ENCODE measurements around the gene MACF1. TPM values are rescaled to one million over a fixed set of nuclear protein-coding genes. Genes with fewer than 3 reads are reported as not detected.
"Not testable (repeated sequence)": the region's sequence is repeated elsewhere in the genome, so short reads cannot be mapped to it uniquely, and the experiment has no call there.

The MACF1 gene
- total RNA-seq, 1 donor from 2014 or later: 386 TPM

DNA sequence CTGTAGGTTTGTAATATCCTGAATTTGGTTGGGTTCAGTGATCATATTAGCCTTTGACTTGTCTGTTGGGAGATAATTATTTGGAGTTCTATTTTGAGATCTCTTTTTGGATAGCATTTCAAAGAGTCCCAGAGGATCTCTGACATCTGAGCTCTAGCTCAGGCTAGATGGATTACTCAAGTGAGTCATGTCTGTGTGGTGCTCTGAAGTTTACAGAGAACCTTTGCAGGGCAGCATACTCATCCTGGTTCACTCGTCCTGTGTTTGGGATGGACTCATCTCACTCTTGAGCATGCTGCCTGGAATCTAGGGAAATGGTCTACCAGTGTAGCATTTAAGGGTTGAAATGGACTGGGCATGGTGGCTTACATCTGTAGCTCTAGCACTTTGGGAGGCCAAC lies 257.6 kb downstream of the MACF1 start:
- DNase-seq (ENCODE audit: low spot score): no peak
- peak overlapping the region; percentile 66 for H3K27ac Mint-ChIP-seq (ENCODE audit: unreplicated experiment)

DNA sequence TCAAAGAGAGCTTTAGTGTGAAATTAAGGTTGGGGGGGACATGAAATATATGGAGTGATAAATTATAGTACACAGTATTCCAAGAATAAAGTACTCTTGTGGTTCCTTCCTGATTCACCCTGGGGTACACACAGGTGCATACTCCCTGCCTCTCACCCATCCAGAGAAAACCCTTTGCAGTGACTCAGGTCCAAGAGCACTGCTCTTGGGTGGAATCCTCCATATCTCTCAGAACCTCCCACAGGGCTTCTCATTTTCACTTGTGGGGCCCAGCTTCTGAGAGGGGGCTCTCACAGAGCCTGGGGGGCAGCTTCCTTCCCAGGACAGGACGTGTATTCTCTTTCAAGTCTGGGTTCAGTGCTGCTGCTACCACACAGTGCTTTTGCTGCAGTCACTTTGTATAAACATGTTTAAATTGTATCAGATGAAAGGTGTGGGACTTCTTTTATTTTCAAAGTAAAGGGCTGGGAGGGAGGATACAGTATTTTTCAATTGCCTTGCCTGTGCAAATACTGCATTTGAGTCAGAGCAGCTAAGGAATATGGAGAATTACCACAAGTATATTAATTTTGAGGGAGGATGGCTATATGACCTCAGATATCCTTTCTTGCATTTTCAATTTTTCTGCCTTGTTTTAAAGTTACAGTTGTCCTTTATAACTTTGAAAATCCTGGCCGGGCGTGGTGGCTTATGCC lies 262.1 kb downstream of the MACF1 start:
- Mint-ChIP-seq H3K4me3 (ENCODE audit: unreplicated experiment) (no peak overlapping the region), H3K36me3 (ENCODE audit: low read depth) (peaks cover 51% of the 10 kb centered on the region), H3K27ac (ENCODE audit: unreplicated experiment) (peak overlapping the region; percentile 12)

More for the DNA sequence above, 257.6 kb downstream of the MACF1 start:
- H3K4me1 Mint-ChIP-seq (ENCODE audit: low read depth): peaks cover 4% of the 10 kb centered on the region
- no peak overlapping the region for H3K4me3 Mint-ChIP-seq (ENCODE audit: unreplicated experiment)
- H3K9me3 Mint-ChIP-seq (ENCODE audit: low read depth): no peaks in the 10 kb centered on the region
- H3K36me3 Mint-ChIP-seq (ENCODE audit: low read depth): peaks cover 69% of the 10 kb centered on the region
- TF ChIP-seq, protein P1, sequence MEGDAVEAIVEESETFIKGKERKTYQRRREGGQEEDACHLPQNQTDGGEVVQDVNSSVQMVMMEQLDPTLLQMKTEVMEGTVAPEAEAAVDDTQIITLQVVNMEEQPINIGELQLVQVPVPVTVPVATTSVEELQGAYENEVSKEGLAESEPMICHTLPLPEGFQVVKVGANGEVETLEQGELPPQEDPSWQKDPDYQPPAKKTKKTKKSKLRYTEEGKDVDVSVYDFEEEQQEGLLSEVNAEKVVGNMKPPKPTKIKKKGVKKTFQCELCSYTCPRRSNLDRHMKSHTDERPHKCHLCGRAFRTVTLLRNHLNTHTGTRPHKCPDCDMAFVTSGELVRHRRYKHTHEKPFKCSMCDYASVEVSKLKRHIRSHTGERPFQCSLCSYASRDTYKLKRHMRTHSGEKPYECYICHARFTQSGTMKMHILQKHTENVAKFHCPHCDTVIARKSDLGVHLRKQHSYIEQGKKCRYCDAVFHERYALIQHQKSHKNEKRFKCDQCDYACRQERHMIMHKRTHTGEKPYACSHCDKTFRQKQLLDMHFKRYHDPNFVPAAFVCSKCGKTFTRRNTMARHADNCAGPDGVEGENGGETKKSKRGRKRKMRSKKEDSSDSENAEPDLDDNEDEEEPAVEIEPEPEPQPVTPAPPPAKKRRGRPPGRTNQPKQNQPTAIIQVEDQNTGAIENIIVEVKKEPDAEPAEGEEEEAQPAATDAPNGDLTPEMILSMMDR (IDR thresholded peaks at IDR 0.05): no peak
- no peaks in the 10 kb centered on the region for H3K27me3 Mint-ChIP-seq (ENCODE audit: low read depth)

DNA sequence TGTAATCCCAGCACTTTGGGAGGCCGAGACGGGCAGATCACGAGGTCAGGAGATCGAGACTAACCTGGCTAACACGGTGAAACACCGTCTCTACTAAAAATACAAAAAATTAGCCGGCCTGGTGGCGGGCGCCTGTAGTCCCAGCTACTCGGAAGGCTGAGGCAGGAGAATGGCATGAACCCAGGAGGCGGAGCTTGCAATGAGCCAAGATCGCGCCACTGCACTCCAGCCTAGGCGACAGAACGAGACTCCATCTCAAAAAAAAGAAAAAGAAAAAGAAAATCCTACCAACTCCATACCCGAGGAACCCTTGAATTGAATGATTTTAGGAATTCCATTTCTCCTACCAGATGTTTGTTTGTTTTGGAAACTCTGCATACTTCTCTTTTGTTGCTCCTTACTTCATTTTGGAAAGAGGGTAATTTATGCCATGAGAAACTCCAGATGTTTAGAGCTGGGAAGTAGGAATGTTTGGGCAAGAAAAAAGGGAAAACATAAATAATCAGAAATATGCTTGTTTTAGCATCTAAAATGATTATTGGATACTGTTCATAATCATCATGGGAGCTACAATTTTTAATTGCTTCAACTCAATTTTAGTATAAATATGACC lies 262.7 kb downstream of the MACF1 start:
- not testable (repeated sequence) for H3K4me3 Mint-ChIP-seq (ENCODE audit: unreplicated experiment); H3K27me3 Mint-ChIP-seq (ENCODE audit: low read depth); DNase-seq (ENCODE audit: low spot score); H3K9me3 Mint-ChIP-seq (ENCODE audit: low read depth)
- Mint-ChIP-seq H3K27ac (ENCODE audit: unreplicated experiment) (peak overlapping the region; percentile 49), H3K36me3 (ENCODE audit: low read depth) (peaks cover 45% of the 10 kb centered on the region), H3K4me1 (ENCODE audit: low read depth) (peaks cover 10% of the 10 kb centered on the region)

More for the DNA sequence above, 262.1 kb downstream of the MACF1 start:
- DNase-seq (ENCODE audit: low spot score): no peak
- Mint-ChIP-seq H3K4me1 (ENCODE audit: low read depth) (peaks cover 14% of the 10 kb centered on the region), H3K9me3 (ENCODE audit: low read depth) (no peaks in the 10 kb centered on the region), H3K27me3 (ENCODE audit: low read depth) (no peaks in the 10 kb centered on the region)
- TF ChIP-seq, protein P1 (IDR thresholded peaks at IDR 0.05): no peak

GRCh38 chr1:39469150-39469549 lies 264.7 kb downstream of the MACF1 start:
- TF ChIP-seq, protein P1 (IDR thresholded peaks at IDR 0.05): no peak
- H3K27ac Mint-ChIP-seq (ENCODE audit: unreplicated experiment): peak overlapping the region; percentile 2

DNA sequence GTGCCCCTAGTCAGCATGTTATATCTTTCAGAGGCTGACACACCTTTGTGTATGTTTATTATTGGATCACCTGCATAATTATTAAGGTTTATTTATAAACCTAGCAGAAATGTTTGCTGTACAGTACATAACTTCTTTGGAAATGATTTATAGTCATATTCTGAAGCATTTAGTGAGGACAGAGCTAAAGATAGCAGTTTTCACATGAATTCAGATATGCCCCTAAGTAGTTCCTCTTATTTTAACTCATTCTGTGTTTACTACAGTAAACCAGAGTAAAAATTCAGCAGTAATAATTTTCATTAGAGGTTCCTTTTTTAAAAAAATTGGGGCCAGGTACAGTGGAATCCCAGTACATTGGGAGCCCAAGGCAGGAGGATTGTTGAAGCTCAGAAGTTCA lies 265.5 kb downstream of the MACF1 start:
- H3K4me1 Mint-ChIP-seq (ENCODE audit: low read depth): peaks cover 10% of the 10 kb centered on the region
- H3K9me3 Mint-ChIP-seq (ENCODE audit: low read depth): no peaks in the 10 kb centered on the region
- no peak overlapping the region for H3K27ac Mint-ChIP-seq (ENCODE audit: unreplicated experiment)
- peaks cover 38% of the 10 kb centered on the region for H3K36me3 Mint-ChIP-seq (ENCODE audit: low read depth)
- H3K4me3 Mint-ChIP-seq (ENCODE audit: unreplicated experiment): no peak overlapping the region
- H3K27me3 Mint-ChIP-seq (ENCODE audit: low read depth): no peaks in the 10 kb centered on the region
- TF ChIP-seq, protein P1 (IDR thresholded peaks at IDR 0.05): no peak
- DNase-seq (ENCODE audit: low spot score): no peak

More at GRCh38 chr1:39469150-39469549, 264.7 kb downstream of the MACF1 start:
- DNase-seq (ENCODE audit: low spot score): no peak
- peaks cover 39% of the 10 kb centered on the region for H3K36me3 Mint-ChIP-seq (ENCODE audit: low read depth)
- H3K27me3 Mint-ChIP-seq (ENCODE audit: low read depth): no peaks in the 10 kb centered on the region
- H3K9me3 Mint-ChIP-seq (ENCODE audit: low read depth): no peaks in the 10 kb centered on the region
- peaks cover 10% of the 10 kb centered on the region for H3K4me1 Mint-ChIP-seq (ENCODE audit: low read depth)
- H3K4me3 Mint-ChIP-seq (ENCODE audit: unreplicated experiment): no peak overlapping the region

Measured in chondrocyte (in vitro differentiated cells).